Brain microvascular endothelial cell (primary cell): ENCODE data around the gene HABP4.

Experiments used
- DNase-seq: peaks from one replicate; pipeline ENCODE4 v3.0.0-alpha.2; 2020
- H3K27ac ChIP-seq: fragments of 250-450 bp; sonication (Bioruptor Pico); 2 replicates; pipeline ENCODE4 v1.5.1; 2020; ENCODE audit warnings: mild to moderate bottlenecking, moderate library complexity
- H3K27me3 ChIP-seq: fragments of 250-450 bp; sonication (Bioruptor Pico); replicated peaks from 2 replicates; pipeline ENCODE4 v1.5.1; 2020; ENCODE audit warnings: mild to moderate bottlenecking
- H3K36me3 ChIP-seq: fragments of 250-450 bp; sonication (Bioruptor Pico); replicated peaks from 2 replicates; pipeline ENCODE4 v1.5.1; 2020; ENCODE audit warnings: mild to moderate bottlenecking
- H3K4me3 ChIP-seq: 2 replicates; pipeline ENCODE4 v1.5.1; 2011; ENCODE audit warnings: low read depth, mild to moderate bottlenecking, control low read depth, low read length, moderate library complexity
- CTCF ChIP-seq: IDR thresholded peaks from 2 replicates; pipeline ENCODE4 v1.5.1; 2011; ENCODE audit warnings: low read depth, mild to moderate bottlenecking, moderate library complexity, low read length, control low read depth, inconsistent platforms; ENCODE audit errors: missing control alignments
- in situ Hi-C: cut with HindIII; loops from 2 replicates; pipeline ENCODE4 v1.10.0; 2017; ENCODE audit warnings: low sequenced_read_pairs, low pct_ligation_motif_present

HABP4 gene

GRCh38 chr9:96496368-96497116 lies 46.6 kb downstream of the HABP4 start:
- no peak for TF ChIP-seq CTCF
- H3K4me3 ChIP-seq: no peak overlapping the region
- no peaks in the 10 kb centered on the region for H3K27me3 ChIP-seq
- in situ Hi-C loops: no loop called here
- H3K27ac ChIP-seq: no peak overlapping the region
- H3K36me3 ChIP-seq: peaks cover 3% of the 10 kb centered on the region
- no peak for DNase-seq

GRCh38 chr9:96497117-96497399 lies 47.1 kb downstream of the HABP4 start:
- Histone ChIP-seq H3K27ac (no peak overlapping the region), H3K36me3 (no peaks in the 10 kb centered on the region), H3K4me3 (no peak overlapping the region), H3K27me3 (no peaks in the 10 kb centered on the region)
- TF ChIP-seq CTCF: no peak
- in situ Hi-C loops: no loop called here
- DNase-seq: no peak

GRCh38 chr9:96498796-96499195 lies 48.8 kb downstream of the HABP4 start:
- no peak for TF ChIP-seq CTCF
- Histone ChIP-seq H3K27me3 (no peaks in the 10 kb centered on the region), H3K4me3 (no peak overlapping the region), H3K27ac (no peak overlapping the region), H3K36me3 (no peaks in the 10 kb centered on the region)
- in situ Hi-C loops: no loop called here
- DNase-seq: no peak

DNA sequence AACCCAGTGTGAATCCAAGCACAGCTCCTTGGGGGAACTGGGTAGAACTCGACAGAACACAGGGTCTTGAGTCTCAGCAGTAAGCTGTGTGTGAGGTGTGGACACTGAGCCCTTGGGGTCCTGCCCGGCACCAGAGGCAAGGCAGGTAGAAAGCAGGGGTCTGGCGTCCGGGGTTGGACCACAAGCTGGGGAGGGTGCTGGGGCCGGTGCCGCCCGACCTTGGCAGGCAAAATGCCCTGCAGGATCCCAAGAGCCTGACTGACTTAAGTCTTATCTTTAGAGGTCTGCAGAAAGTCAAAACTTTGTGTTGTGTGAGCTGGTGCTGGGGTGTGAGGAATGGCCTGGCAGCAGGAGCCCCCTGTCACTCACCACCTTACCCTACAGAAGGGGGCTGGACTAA lies 49.3 kb downstream of the HABP4 start:
- no peak for DNase-seq
- TF ChIP-seq CTCF: no peak
- Histone ChIP-seq H3K4me3 (no peak overlapping the region), H3K27ac (no peak overlapping the region), H3K27me3 (no peaks in the 10 kb centered on the region), H3K36me3 (no peaks in the 10 kb centered on the region)
- in situ Hi-C loops: no loop called here

GRCh38 chr9:96500696-96501632 lies 51.0 kb downstream of the HABP4 start:
- H3K36me3 ChIP-seq: no peaks in the 10 kb centered on the region
- in situ Hi-C loops: no loop called here
- no peaks in the 10 kb centered on the region for H3K27me3 ChIP-seq
- no peak overlapping the region for H3K27ac ChIP-seq
- no peak overlapping the region for H3K4me3 ChIP-seq
- TF ChIP-seq CTCF: no peak
- DNase-seq: peak; percentile 27
